Ecto neural progenitor cell (in vitro differentiated cells): ENCODE results near the gene TBC1D14.
"Not testable (repeated sequence)": the region's sequence is repeated elsewhere in the genome, so short reads cannot be mapped to it uniquely, and the experiment has no call there.

ENCODE experiments used
- DNase-seq: peaks from one replicate; pipeline ENCODE4 v3.0.0-alpha.2; 2018; ENCODE audit warnings: low spot score

Gene TBC1D14

GRCh38 chr4:6972911-6973310 lies 63.3 kb downstream of the TBC1D14 start:
- no peak for DNase-seq

- DNase-seq: peak; percentile 83
Measured at GRCh38 chr4:6974138-6974848, 64.7 kb downstream of the TBC1D14 start.

GRCh38 chr4:6977846-6978245 lies 68.2 kb downstream of the TBC1D14 start:
- DNase-seq: not testable (repeated sequence)

- DNase-seq: no peak
Measured at GRCh38 chr4:6983544-6984142, 74.0 kb downstream of the TBC1D14 start.

GRCh38 chr4:6984612-6985425 lies 75.2 kb downstream of the TBC1D14 start:
- no peak for DNase-seq

GRCh38 chr4:6986072-6986780 lies 76.6 kb downstream of the TBC1D14 start:
- DNase-seq: no peak

- peak; percentile 96 for DNase-seq
Measured at GRCh38 chr4:6986781-6987587, 77.4 kb downstream of the TBC1D14 start.

GRCh38 chr4:6987588-6987961 lies 77.9 kb downstream of the TBC1D14 start:
- DNase-seq: no peak

- DNase-seq: no peak
Measured at GRCh38 chr4:6988016-6988715, 78.5 kb downstream of the TBC1D14 start.

GRCh38 chr4:6989331-6989923 lies 79.8 kb downstream of the TBC1D14 start:
- no peak for DNase-seq

- no peak for DNase-seq
Measured at GRCh38 chr4:6990661-6991060, 81.0 kb downstream of the TBC1D14 start.

- no peak for DNase-seq
Measured at GRCh38 chr4:6991249-6991648, 81.6 kb downstream of the TBC1D14 start.

GRCh38 chr4:6991771-6992557 lies 82.3 kb downstream of the TBC1D14 start:
- DNase-seq: no peak

- no peak for DNase-seq
Measured at GRCh38 chr4:6992728-6993677, 83.4 kb downstream of the TBC1D14 start.

GRCh38 chr4:6996481-6996880 lies 86.9 kb downstream of the TBC1D14 start:
- no peak for DNase-seq

GRCh38 chr4:6999172-7000086 lies 89.8 kb downstream of the TBC1D14 start:
- no peak for DNase-seq

GRCh38 chr4:7000421-7001176 lies 91.0 kb downstream of the TBC1D14 start:
- no peak for DNase-seq
